Naive thymus-derived CD4-positive, alpha-beta T cell (primary cell): ENCODE measurements around the gene RAP1B. TPM values are rescaled to one million over a fixed set of nuclear protein-coding genes. Genes with fewer than 3 reads are reported as not detected.
A peak's percentile ranks its signal among the peaks of the same experiment; 100 is the strongest.

Experiments
- ATAC-seq: fragments of 150-1000 bp; cut with Tn5 transposase; 2 replicates; pipeline ENCODE4 v1.10.0; 2021; ENCODE audit warnings: mild to moderate bottlenecking, moderate library complexity
- CTCF ChIA-PET: fragments of 350-600 bp; sonication (Branson Sonifier 250); formaldehyde crosslinking; loops from one replicate; lab custom pipeline; 2021; ENCODE audit warnings: antibody characterized with exemption; lab: Charles Lee
- POLR2A ChIA-PET: fragments of 350-600 bp; sonication (Branson Sonifier 250); formaldehyde crosslinking; loops from one replicate; lab custom pipeline; 2021; ENCODE audit warnings: antibody characterized with exemption, inconsistent platforms; lab: Charles Lee
- DNase-seq, 9 donors: peaks; one replicate each; pipeline versions ENCODE4 v3.0.0 to v3.0.0-alpha.2; 2020 to 2022; ENCODE audit warnings: mixed read lengths in 1 of 9
- H3K27ac ChIP-seq: one replicate; pipeline ENCODE4 v1.7.0; 2013; ENCODE audit warnings: mild to moderate bottlenecking, low read depth, low read length, moderate library complexity
- H3K27me3 ChIP-seq, 2 donors: one replicate each; pipeline ENCODE4 v1.7.0; 2013; ENCODE audit warnings: low read length in 2 of 2, mild to moderate bottlenecking in 2 of 2, moderate library complexity in 2 of 2; ENCODE audit not compliant: control insufficient read depth in 2 of 2, insufficient read depth in 2 of 2
- H3K36me3 ChIP-seq, 3 experiments: 1 replicate in 2 of 3; 2 replicates in 1 of 3; pipeline ENCODE4 v1.7.0; 2013; ENCODE audit warnings: low read length in 3 of 3, mild to moderate bottlenecking in 3 of 3, moderate library complexity in 1 of 3; ENCODE audit not compliant: insufficient read depth in 3 of 3, control insufficient read depth in 2 of 3
- H3K4me1 ChIP-seq, 2 donors: one replicate each; pipeline ENCODE4 v1.7.0; 2013; ENCODE audit warnings: low read length in 2 of 2, mild to moderate bottlenecking in 2 of 2, moderate library complexity in 1 of 2; ENCODE audit not compliant: control insufficient read depth in 2 of 2, insufficient read depth in 2 of 2
- H3K4me3 ChIP-seq: 2 replicates; pipeline ENCODE4 v1.7.0; 2013; ENCODE audit warnings: mild to moderate bottlenecking, low read length
- H3K9me3 ChIP-seq, 3 experiments: 1 replicate in 2 of 3; 2 replicates in 1 of 3; pipeline ENCODE4 v1.7.0; 2013; ENCODE audit warnings: low read length in 3 of 3; ENCODE audit not compliant: control insufficient read depth in 2 of 3
- H3K27ac Mint-ChIP-seq, 9 donors: one replicate each; pipeline ENCODE4 v1.8.0; 2020 to 2022; ENCODE audit warnings: mixed read lengths in 9 of 9, mild to moderate bottlenecking in 8 of 9, moderate library complexity in 5 of 9, inconsistent platforms in 2 of 9
- H3K27me3 Mint-ChIP-seq, 5 donors: one replicate each; pipeline ENCODE4 v1.8.0; 2021 to 2022; ENCODE audit warnings: mixed read lengths in 5 of 5, mild to moderate bottlenecking in 1 of 5
- H3K36me3 Mint-ChIP-seq, 5 donors: one replicate each; pipeline ENCODE4 v1.8.0; 2020 to 2022; ENCODE audit warnings: mixed read lengths in 5 of 5, mild to moderate bottlenecking in 3 of 5, inconsistent platforms in 1 of 5
- H3K4me1 Mint-ChIP-seq, 7 donors: one replicate each; pipeline ENCODE4 v1.8.0; 2020 to 2022; ENCODE audit warnings: mixed read lengths in 7 of 7, mild to moderate bottlenecking in 3 of 7, inconsistent platforms in 1 of 7
- H3K4me3 Mint-ChIP-seq, 10 donors: one replicate each; pipeline ENCODE4 v1.8.0; 2020 to 2022; ENCODE audit warnings: mild to moderate bottlenecking in 10 of 10, mixed read lengths in 10 of 10, moderate library complexity in 6 of 10, inconsistent platforms in 2 of 10
- H3K9me3 Mint-ChIP-seq, 11 donors: one replicate each; pipeline ENCODE4 v1.8.0; 2020 to 2022; ENCODE audit warnings: mixed read lengths in 11 of 11, mild to moderate bottlenecking in 4 of 11, inconsistent platforms in 1 of 11, moderate library complexity in 1 of 11
- intact Hi-C, 2 donors: fragments of 100-400 bp; cut with micrococcal nuclease; formaldehyde crosslinking; loops; one replicate each; pipeline ENCODE4 v1.15.1; 2023
- polyA plus RNA-seq, 2 donors: library from polyadenylated mRNA; unstranded; fragments of 300-500 nt; fragmentation: Illumina TruSeq; gene quantifications; one replicate each; pipeline ENCODE4 v1.2.3, GENCODE V29; 2021
- total RNA-seq, 6 experiments: library from RNA in 5 of 6; stranded (reverse) in 5 of 6; gene quantifications; 1 replicate in 5 of 6; 2 replicates in 1 of 6; pipeline ENCODE4 v1.2.3 and lab custom pipeline; 2021 to 2026

RAP1B gene
- total and polyA plus RNA-seq, 7 experiments from 2014 or later, result 202 to 596 (median 224) TPM

DNA sequence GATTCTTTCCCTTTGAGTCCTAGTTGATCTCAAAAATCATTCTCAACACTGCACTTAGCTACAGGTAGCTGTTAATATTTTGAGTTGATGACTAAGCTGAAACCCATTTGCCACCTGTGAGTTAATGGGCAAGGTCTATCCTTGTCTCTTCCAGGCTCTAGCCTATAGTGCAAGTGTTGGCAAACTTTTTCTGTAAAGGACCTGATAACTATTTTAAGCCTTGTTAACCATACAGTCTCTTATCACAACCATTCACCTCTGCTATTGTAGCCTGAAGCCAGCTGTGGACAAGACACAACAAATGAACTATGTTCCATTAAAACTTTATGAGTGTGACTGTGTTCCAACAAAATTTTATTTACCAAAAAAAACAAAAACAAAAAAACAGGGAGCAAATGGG lies 19.4 kb downstream of the RAP1B start:
- H3K27me3 ChIP-seq, result no peaks in the 10 kb centered on the region
- H3K4me1 ChIP-seq, result peaks cover 35 to 53% of the 10 kb centered on the region in 2 donors
- ChIA-PET CTCF (no interaction called here), POLR2A (interaction anchor here (1.2 to 2.4 kb wide), 2 partner anchors 9 to 18 kb away, joined by 3 to 10 read pairs; no protein-coding TSS in a partner anchor)
- intact Hi-C loops, result loop anchor here in 1 of 2 donors (2.0 kb wide), 1 partner anchor 17 kb away; no protein-coding TSS in a partner anchor
- Mint-ChIP-seq H3K27me3 (no peaks in the 10 kb centered on the region), H3K4me1 (peaks cover 51 to 95% (median 92%) of the 10 kb centered on the region in 7 donors), H3K9me3 (peaks cover 0 to 22% (median 7%) of the 10 kb centered on the region in 11 donors), H3K36me3 (peaks cover 14 to 58% (median 38%) of the 10 kb centered on the region in 5 donors), H3K4me3 (peak overlapping the region in 9 of 10 donors; percentile 3 to 83 (median 58)), H3K27ac (peak overlapping the region in 8 of 9 donors; percentile 13 to 83 (median 72))
- DNase-seq (no peak), ATAC-seq (peak; percentile 27)
- H3K27ac ChIP-seq, result no peak overlapping the region
- H3K36me3 ChIP-seq, result peaks cover 0 to 30% (median 3%) of the 10 kb centered on the region in 3 experiments
- no peak overlapping the region for H3K4me3 ChIP-seq
- peaks cover 0 to 11% (median 0%) of the 10 kb centered on the region in 3 experiments for H3K9me3 ChIP-seq

DNA sequence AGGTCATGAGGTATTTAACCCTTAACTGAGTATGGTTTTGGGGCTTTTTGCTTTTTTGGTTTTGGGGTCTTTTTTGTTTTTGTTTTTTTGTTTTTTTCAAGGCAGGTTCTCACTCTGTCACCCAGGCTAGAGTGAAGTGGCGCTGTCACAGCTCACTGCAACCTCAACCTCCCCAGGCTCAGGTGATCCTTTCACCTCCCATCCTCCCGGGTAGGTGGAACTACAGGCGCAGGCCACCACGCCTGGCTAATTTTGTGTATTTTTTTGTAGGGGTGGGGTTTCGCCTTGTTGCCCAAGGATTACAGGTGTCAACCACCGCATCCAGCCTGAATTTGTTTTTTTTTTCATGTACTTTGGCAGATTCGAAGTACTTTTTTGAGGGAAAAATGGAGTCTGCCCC lies 19.9 kb downstream of the RAP1B start:
- CTCF ChIA-PET, result no interaction called here
- Histone ChIP-seq H3K4me1 (peaks cover 40 to 55% of the 10 kb centered on the region in 2 donors), H3K9me3 (peaks cover 0 to 11% (median 0%) of the 10 kb centered on the region in 3 experiments), H3K27ac (no peak overlapping the region), H3K27me3 (no peaks in the 10 kb centered on the region), H3K4me3 (no peak overlapping the region), H3K36me3 (peaks cover 0 to 29% (median 5%) of the 10 kb centered on the region in 3 experiments)
- intact Hi-C loops, result loop anchor here in 1 of 2 donors (2.0 kb wide), 1 partner anchor 18 kb away; no protein-coding TSS in a partner anchor
- Mint-ChIP-seq H3K9me3 (peaks cover 0 to 22% (median 7%) of the 10 kb centered on the region in 11 donors), H3K36me3 (peaks cover 13 to 54% (median 34%) of the 10 kb centered on the region in 5 donors), H3K27ac (peak overlapping the region in 7 of 9 donors; percentile 4 to 83 (median 73)), H3K4me3 (peak overlapping the region in 9 of 10 donors; percentile 3 to 83 (median 58)), H3K4me1 (peaks cover 50 to 95% (median 92%) of the 10 kb centered on the region in 7 donors), H3K27me3 (no peaks in the 10 kb centered on the region)
- DNase-seq (no peak), ATAC-seq (no peak)
- POLR2A ChIA-PET, result interaction anchor here (1.0 to 2.4 kb wide), 3 partner anchors 9 to 18 kb away, joined by 3 to 10 read pairs (median 3); no protein-coding TSS in a partner anchor

DNA sequence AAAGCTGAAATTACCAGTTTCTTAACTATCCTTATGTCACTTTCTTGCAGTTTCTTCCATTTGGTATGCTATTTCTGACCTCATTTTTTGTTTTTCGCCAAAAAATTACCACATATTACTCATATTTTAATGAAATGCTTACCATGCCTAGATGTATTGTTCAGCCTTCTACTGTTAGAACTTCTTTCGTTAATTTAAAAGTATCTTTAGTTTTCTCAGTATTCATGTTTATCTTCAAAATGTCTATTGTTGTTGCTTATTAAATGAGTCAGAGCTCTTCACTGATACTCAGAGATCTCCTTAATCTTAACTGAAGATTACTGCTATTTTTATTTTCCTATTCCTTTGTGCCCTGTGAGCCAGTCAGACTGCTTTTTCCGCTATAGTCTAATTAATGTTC lies 20.5 kb downstream of the RAP1B start:
- no peaks in the 10 kb centered on the region for H3K27me3 ChIP-seq
- H3K27me3 Mint-ChIP-seq, result no peaks in the 10 kb centered on the region
- peaks cover 13 to 48% (median 30%) of the 10 kb centered on the region in 5 donors for H3K36me3 Mint-ChIP-seq
- intact Hi-C loops, result loop anchor here in 1 of 2 donors (2.0 kb wide), 1 partner anchor 18 kb away; no protein-coding TSS in a partner anchor
- H3K36me3 ChIP-seq, result peaks cover 0 to 22% (median 5%) of the 10 kb centered on the region in 3 experiments
- POLR2A ChIA-PET, result interaction anchor here (1.0 kb wide), 1 partner anchor 19 kb away, joined by 3 read pairs; no protein-coding TSS in a partner anchor
- no peak for ATAC-seq
- H3K4me3 ChIP-seq, result no peak overlapping the region
- peaks cover 0 to 11% (median 0%) of the 10 kb centered on the region in 3 experiments for H3K9me3 ChIP-seq
- peak overlapping the region in 7 of 9 donors; percentile 7 to 83 (median 49) for H3K27ac Mint-ChIP-seq
- peaks cover 0 to 22% (median 7%) of the 10 kb centered on the region in 11 donors for H3K9me3 Mint-ChIP-seq
- H3K4me3 Mint-ChIP-seq, result peak overlapping the region in 9 of 10 donors; percentile 36 to 83 (median 44)
- DNase-seq, result no peak
- CTCF ChIA-PET, result interaction anchor here (0.5 kb wide), 1 partner anchor 205 kb away, joined by 3 read pairs; no protein-coding TSS in a partner anchor
- H3K4me1 ChIP-seq, result peaks cover 47 to 57% of the 10 kb centered on the region in 2 donors
- no peak overlapping the region for H3K27ac ChIP-seq
- H3K4me1 Mint-ChIP-seq, result peaks cover 50 to 96% (median 94%) of the 10 kb centered on the region in 7 donors

DNA sequence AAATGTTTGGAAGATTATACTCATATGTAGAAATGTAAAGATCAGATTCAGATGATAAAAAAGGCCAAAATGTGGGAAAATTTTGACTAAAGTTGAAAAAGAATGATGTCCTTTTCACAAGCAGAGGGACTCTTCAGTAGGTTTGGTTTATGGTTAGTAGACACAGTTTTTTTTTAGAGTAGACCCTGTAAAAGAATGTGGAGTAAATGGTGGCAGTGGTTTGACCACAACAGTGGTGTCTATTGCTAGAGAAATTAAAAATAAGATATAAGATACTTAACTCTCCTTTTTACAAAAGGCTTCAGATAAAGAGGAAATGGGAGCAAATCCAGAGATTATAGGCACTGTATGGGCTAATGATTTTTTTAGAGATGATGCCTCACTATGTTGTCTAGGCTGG lies 21.8 kb downstream of the RAP1B start:
- Histone ChIP-seq H3K4me3 (no peak overlapping the region), H3K9me3 (peaks cover 0 to 7% (median 0%) of the 10 kb centered on the region in 3 experiments), H3K36me3 (peaks cover 0 to 12% (median 5%) of the 10 kb centered on the region in 3 experiments), H3K27ac (no peak overlapping the region), H3K4me1 (peaks cover 57 to 67% of the 10 kb centered on the region in 2 donors), H3K27me3 (no peaks in the 10 kb centered on the region)
- intact Hi-C loops, result loop anchor here in 1 of 2 donors (2.0 kb wide), 1 partner anchor 14 kb away; no protein-coding TSS in a partner anchor
- Mint-ChIP-seq H3K27me3 (no peaks in the 10 kb centered on the region), H3K36me3 (peaks cover under 1 to 35% (median 17%) of the 10 kb centered on the region in 5 donors), H3K4me3 (peak overlapping the region in 8 of 10 donors; percentile 18 to 80 (median 30)), H3K9me3 (peaks cover 0 to 10% (median 1%) of the 10 kb centered on the region in 11 donors), H3K4me1 (peaks cover 47 to 95% (median 89%) of the 10 kb centered on the region in 7 donors), H3K27ac (peak overlapping the region in 8 of 9 donors; percentile 10 to 94 (median 70))
- POLR2A ChIA-PET, result interaction anchor here (1.1 to 1.6 kb wide), 2 partner anchors 10 to 22 kb away, joined by 3 to 9 read pairs; partner anchors contain the start of gene RAP1B
- ATAC-seq, result no peak
- CTCF ChIA-PET, result interaction anchor here (0.6 kb wide), 1 partner anchor 239 kb away, joined by 4 read pairs; no protein-coding TSS in a partner anchor
- DNase-seq, result no peak

DNA sequence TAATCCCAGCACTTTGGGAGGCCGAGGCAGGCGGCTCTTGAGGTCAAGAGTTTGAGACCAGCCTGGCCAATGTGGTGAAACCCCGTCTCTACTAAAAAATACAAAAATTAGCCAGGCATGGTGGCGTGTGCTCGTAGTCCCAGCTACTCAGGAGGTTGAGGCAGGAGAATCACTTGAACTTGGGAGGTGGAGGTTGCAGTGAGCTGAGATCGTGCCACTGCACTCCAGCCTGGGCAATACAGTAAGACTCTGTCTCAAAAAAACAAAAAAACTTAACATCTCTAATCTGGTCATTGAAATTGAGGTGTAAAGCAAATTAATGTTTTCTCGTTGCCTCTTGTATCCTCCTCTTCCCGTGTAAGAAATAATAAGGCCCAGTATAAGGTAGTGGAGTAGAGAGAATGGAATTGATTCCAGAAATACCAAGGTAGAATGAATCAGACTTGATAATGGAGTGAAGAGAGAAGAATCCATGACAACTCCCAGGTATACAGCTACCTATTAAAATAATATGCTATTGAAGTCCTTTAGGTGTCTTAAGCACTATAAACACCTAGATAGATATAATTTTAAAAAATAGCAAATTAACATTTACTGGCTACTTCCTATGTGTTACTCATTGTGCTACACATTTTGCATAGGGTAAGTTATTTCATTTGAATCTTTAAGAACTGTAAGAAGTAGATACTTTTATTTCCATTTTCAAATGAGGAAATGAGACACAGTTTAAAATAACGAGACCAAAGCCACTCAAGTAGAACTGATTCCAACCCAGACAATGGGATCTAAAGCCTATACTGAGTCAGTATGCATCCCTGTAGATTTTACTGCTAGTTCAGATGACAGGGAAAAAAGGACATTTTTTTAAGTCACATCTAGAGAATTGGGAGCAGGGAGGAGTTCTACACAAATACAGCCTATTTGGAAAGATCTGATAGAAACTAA lies 23.2 kb downstream of the RAP1B start:
- ChIA-PET CTCF (no interaction called here), POLR2A (interaction anchor here (0.6 to 1.6 kb wide), 3 partner anchors 24 to 302 kb away, joined by 3 to 9 read pairs (median 3); partner anchors contain the start of gene RAP1B)
- H3K27me3 Mint-ChIP-seq, result no peaks in the 10 kb centered on the region
- peak overlapping the region in 8 of 9 donors; percentile 10 to 94 (median 72) for H3K27ac Mint-ChIP-seq
- no peaks in the 10 kb centered on the region for H3K9me3 ChIP-seq
- peaks cover 55 to 96% (median 87%) of the 10 kb centered on the region in 7 donors for H3K4me1 Mint-ChIP-seq
- peaks cover 0 to 25% (median 6%) of the 10 kb centered on the region in 5 donors for H3K36me3 Mint-ChIP-seq
- intact Hi-C loops, result loop anchor here (2.0 kb wide), 2 partner anchors 13 kb away; no protein-coding TSS in a partner anchor
- H3K4me3 ChIP-seq, result no peak overlapping the region
- DNase-seq (no peak), ATAC-seq (no peak)
- peaks cover 0 to 5% (median 4%) of the 10 kb centered on the region in 3 experiments for H3K36me3 ChIP-seq
- no peaks in the 10 kb centered on the region for H3K9me3 Mint-ChIP-seq
- peak overlapping the region; percentile 43 for H3K27ac ChIP-seq
- no peaks in the 10 kb centered on the region for H3K27me3 ChIP-seq
- peak overlapping the region in 9 of 10 donors; percentile 26 to 80 (median 53) for H3K4me3 Mint-ChIP-seq
- H3K4me1 ChIP-seq, result peaks cover 67 to 77% of the 10 kb centered on the region in 2 donors
